Jurkat, Clone E6-1 (cell line): Measurements from ENCODE around the gene AMN.

Source experiments
- DNase-seq: peaks from one replicate; pipeline ENCODE4 v3.0.0-alpha.2; 2011; ENCODE audit warnings: low read depth, low spot score
- H3K4me3 ChIP-seq: 2 replicates; pipeline ENCODE4 v1.5.1; 2011; ENCODE audit warnings: mild to moderate bottlenecking, low read length, control low read depth, moderate library complexity

AMN gene

GRCh38 chr14:102953100-102953499 is 30.6 kb downstream of the AMN start:
- no peak for DNase-seq
- H3K4me3 ChIP-seq: no peak overlapping the region

DNA sequence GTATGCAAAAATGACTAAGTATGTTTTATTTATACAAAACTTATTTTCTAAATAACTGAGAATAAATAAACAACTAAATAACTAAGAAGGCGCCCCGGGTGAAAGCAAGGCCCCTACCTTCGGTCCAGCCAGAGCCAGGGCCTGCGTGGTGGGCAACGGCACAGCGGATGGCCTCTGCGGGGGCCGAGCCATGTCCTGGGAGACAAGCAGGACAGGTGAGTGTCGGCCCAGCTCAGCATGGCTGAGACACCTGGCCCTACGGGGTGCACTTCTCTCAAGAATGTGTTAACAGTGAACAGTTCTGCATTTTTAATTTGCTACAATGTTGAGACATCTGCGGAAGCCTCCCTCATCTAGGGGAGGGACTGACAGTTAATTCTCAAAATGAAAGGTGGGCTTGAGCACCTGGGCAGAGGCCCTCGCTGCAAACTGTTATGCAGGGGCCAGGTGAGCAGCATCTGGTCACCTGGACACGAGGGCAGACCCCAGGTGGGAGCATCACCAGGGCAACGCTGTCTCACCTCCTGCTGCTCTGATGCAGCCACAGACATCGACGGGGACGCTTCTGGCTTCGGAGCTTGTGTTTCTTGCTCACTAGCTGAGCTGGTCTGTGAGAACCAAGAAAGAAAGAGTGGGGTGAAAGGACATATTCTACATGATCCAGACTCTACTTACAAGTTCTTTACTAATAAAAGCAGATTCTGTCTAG is 31.8 kb downstream of the AMN start:
- H3K4me3 ChIP-seq: no peak overlapping the region
- no peak for DNase-seq

GRCh38 chr14:102955636-102956408 is 33.4 kb downstream of the AMN start:
- DNase-seq: no peak
- no peak overlapping the region for H3K4me3 ChIP-seq

DNA sequence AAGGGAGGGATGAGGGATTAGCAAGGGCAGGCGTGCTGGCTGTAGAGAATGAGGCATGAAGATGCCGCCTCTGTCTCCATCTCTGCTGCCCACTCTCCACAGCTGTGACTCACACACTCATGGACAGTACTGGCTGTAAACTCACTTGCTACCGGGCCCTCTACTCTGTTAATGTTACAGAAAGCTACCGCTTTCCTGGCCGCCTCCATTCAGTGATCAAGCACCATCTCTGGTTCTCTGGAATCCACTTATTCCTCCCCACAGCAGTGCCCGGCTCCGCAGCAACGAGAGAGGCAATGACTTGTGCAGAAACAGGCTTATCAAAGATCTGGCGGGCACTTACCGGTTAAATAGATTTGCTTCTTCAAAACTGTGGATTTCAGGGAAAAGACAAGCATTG is 34.8 kb downstream of the AMN start:
- no peak overlapping the region for H3K4me3 ChIP-seq
- DNase-seq: no peak

- no peak for DNase-seq
- H3K4me3 ChIP-seq: no peak overlapping the region
Measured at GRCh38 chr14:102958461-102958860, 36.0 kb downstream of the AMN start.

GRCh38 chr14:102962111-102962627 is 39.7 kb downstream of the AMN start:
- no peak for DNase-seq
- H3K4me3 ChIP-seq: no peak overlapping the region

DNA sequence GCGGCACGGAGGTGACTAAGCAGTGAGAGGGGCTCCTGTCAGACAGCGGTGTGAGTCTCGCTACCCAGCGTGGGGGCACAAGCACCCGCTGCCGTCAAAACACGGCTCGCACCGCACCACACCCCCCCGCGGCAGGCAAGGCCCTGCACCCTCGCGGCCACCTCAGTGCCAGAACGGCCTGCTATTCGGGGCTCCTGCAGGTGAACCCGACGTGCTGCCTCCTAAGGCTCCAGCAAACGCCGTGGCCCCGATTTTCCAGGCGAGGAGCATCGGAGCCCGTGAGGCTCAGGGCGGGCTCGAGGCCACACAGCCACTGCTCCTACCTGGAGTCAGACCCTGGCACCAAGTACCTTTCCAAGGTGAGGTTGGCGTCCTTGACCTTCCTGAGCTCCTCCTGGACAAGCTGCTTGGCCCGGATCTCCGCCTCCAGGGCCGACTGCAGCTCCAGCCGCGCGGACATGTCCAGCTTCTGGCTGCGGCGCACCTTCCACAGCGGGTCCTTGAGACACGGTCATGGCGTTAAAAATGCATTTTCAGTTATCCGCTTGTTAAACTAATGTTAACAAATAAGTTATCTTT is 41.8 kb downstream of the AMN start:
- no peak for DNase-seq
- H3K4me3 ChIP-seq: no peak overlapping the region

DNA sequence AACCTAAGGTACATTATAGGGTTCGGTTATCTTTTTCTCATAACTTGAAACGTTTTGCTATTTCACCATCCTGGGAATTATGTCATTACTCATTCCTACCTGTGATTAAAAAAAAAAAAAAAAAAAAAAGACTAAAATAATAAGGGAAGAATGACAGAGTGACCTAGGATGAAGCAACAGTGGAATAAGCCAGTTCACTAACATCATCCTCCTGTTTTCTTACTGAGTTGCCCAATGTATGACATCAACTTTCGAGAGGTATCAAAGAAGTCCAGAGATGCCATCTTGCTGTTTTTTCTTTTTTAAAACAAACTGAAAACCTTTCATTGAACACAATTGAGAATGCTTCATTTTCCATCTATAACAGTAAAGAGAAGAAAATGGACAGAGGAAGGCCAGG is 42.8 kb downstream of the AMN start:
- no peak for DNase-seq
- no peak overlapping the region for H3K4me3 ChIP-seq

DNA sequence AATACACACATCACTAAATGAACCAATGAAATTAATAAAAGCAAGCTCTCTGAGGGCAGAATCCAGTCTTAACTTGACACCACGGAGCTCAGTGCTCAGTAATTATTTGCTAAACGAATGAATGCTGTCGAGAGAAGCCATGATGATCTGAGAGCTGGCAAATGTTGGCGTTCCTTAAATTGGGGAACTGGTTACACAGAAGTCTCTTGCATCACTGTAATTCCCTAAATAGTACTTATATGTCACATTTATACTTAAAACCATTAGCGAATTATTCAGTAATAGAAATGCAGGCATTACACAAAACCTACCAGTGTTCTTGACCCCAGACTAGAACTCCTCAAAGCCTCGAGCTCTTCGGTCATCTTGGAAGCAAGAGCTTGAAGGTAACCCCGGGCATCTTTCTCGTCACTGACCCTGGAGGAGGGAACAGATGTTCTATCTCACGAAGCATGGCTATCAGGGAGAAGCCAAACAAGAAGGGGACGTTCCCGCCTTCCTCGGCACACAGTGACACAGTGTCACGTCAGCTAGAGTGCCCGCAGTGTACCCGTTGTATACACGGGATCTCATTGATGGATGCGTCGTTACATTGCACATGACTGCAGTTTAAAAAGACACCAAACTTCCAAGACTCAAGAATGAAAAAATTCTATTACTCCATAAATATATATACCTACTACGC is 43.6 kb downstream of the AMN start:
- no peak overlapping the region for H3K4me3 ChIP-seq
- DNase-seq: no peak

DNA sequence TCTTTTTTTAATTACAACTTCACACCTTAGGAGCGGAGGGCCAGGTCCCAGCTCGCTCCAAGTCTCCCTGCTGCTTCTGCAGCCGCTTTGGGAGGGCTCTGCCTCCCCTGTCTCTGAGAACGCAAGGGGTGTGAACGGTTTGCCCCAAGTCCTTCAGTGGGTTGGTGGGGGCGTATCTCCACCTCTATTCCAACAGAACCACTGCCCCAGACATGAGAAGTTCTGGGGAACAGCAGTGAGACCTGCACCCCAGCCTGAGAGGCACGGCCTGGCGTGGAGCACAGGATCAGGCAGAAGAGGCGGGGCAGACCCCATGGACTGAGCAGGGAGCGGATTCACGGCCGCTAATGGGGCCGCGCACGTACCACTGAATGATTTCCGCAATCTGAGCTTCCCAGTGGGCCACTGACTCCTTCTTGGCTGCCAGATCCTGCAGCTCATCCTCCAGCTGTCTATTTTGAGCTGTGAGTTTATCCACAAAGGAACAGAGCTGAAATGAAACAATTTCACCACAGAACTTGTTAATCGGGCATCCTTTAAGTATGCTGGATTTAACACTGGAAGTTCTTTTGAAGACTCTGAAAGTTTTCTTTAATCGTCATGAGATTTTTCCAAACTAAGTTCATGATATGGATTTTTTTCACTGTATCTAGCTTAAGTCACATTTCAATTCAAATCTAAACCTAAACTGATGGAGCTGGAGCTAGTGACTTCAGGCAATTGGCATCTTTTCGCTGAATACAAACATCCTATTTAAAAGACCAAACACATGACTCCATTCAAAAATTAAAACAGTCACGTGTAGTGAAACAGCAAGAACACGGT is 44.4 kb downstream of the AMN start:
- DNase-seq: no peak
- H3K4me3 ChIP-seq: no peak overlapping the region

GRCh38 chr14:102967506-102967795 is 45.0 kb downstream of the AMN start:
- DNase-seq: no peak
- H3K4me3 ChIP-seq: no peak overlapping the region

- no peak overlapping the region for H3K4me3 ChIP-seq
- DNase-seq: no peak
Measured at GRCh38 chr14:102968306-102968705, 45.8 kb downstream of the AMN start.

DNA sequence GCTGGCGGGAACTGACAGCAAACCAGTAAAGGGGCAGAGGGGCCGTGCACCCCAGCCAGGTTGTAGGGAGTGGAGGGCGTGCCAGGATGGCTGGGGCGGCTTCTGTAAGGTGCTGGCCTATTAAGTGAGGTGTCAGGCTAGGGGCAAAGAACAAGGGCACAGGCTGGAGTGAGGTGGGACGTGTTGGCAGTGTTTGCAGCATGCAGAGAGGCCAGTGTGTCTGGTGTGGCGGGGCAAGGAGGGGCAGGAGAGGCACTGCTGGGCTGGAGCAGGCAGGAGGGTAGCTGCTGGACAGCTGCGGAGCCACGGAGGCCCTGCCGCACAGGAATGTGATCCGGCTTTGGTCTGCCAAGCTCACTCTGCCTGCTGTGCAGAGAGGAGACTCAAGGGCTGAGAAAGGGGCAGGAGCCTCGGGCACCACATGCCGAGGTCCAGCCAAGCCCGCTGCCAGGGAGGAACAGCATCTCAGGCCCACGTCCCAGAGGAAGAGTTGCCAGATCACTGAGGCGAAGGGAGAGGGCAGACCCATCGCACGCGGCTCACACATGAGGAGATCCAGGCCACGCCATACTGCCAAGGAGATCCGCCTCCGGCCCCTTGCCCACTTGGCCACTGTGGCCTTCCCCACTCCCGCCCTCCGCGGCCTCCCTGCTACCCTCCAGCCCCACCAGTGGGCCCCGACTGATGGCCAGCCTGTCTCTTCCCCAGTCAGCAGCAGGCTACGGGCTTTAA is 46.8 kb downstream of the AMN start:
- H3K4me3 ChIP-seq: no peak overlapping the region
- no peak for DNase-seq

DNA sequence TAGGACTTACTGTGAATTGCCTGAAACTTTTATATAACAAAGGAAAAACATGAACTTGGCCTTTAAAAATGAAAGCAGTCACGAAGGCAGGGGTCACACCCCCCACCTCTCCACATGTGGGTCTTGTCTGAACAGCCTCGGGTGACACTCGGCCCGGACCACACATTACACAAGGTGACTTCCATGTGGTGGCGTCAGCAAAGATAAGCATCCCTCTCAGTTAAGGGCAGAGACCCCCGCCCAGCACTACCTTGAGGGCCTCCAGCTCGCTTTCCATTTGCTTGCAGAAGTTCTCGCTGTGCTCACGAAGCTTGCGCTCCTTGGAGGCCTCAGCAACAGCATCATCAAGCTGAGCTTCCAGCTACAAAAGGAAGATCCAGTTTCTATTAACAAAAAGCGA is 47.4 kb downstream of the AMN start:
- no peak for DNase-seq
- no peak overlapping the region for H3K4me3 ChIP-seq

- no peak overlapping the region for H3K4me3 ChIP-seq
- no peak for DNase-seq
Measured at GRCh38 chr14:102970496-102970895, 48.0 kb downstream of the AMN start.

DNA sequence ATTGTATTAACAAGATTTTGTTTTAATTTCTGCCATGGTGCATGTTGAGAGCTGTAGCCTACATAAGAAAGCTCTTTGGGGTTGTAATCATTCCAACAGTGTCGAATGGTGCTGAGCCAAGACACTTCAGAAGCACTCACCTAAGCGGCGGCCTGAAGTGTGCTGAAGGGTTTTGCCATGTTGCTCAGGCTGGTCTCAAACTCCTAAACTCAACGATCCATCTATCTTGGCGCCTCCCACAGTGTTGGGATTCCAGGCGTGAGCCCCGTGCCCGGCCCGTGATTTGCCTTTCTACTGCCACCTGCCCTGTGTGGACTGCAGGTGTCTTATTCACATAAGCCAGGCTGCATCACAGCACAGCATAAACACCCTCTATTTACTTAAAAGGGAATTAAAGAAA is 48.9 kb downstream of the AMN start:
- no peak overlapping the region for H3K4me3 ChIP-seq
- no peak for DNase-seq

DNA sequence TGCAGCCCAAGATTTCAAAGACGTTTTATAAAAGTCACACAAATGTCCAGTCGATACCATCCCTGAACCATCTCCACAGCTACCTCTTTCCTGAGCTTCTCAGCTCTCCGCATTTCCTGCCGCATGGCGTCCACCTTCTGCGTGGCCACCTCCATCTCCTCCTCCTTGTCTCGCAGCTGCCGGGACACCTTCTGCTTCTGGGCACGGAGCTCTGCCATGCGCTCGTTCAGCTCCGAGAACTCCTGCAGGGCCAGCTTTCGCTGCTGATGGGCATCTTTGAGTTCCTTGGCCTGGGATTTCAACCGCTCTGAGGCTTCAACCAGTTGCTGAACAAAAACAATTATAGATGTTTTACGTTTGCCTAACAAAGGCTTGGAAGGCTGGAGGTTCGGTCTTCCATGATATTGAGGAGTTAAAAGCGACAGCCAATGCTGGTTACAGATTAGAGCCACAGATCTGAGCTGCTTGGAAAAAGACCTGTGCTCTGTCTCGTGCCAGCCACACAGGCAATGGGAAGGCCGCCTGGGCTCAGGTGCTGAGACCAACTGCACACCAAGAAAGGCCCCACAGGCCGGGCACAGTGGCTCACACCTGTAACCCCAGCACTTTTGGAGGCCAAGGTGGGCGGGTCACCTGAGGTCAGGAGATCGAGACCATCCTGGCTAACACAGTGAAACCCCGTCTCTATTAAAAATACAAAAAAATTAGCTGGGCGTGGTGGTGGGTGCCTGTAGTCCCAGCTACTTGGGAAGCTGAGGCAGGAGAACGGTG is 49.6 kb downstream of the AMN start:
- H3K4me3 ChIP-seq: no peak overlapping the region
- DNase-seq: no peak
